Measurements from ENCODE around the gene COL24A1.
A peak's percentile ranks its signal among the peaks of the same experiment; 100 is the strongest.
"Not testable (repeated sequence)": the region's sequence is repeated elsewhere in the genome, so short reads cannot be mapped to it uniquely, and the experiment has no call there.

Gene COL24A1

DNA sequence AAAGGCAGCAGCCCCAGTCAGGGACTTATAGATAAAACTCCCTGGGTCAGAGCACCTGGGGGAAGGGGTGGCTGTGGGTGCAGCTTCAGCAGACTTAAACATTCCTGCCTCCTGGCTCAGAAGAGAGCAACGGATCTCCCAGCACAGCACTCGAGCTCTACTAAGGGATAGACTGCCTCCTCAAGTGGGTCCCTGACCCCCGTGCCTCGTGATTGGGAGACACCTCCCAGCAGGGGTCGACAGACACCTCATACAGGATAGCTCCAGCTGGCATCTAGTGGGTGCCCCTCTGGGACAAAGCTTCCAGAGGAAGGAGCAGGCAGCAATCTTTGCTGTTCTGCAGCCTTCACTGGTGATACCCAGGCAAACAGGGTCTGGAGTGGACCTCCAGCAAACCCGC, 84.1 kb downstream of the COL24A1 start:
- not testable (repeated sequence) for DNase-seq

DNA sequence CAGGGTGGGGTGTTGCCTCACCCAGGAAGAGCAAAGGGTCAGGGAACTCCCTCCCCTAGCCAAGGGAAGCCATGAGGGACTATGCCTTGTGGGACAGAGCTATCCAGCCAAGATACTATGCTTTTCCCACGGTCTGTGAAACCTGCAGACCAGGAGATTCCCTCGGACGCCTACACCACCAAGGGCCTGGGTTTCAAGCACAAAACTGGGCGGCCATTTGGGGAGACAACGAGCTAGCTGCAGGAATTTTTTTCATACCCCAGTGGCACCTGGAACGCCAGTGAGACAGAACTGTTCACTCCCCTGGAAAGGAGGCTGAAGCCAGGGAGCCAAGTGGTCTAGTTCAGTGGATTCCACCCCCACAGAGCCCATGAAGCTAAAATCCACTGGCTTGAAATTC, 84.7 kb downstream of the COL24A1 start:
- not testable (repeated sequence) for DNase-seq

DNA sequence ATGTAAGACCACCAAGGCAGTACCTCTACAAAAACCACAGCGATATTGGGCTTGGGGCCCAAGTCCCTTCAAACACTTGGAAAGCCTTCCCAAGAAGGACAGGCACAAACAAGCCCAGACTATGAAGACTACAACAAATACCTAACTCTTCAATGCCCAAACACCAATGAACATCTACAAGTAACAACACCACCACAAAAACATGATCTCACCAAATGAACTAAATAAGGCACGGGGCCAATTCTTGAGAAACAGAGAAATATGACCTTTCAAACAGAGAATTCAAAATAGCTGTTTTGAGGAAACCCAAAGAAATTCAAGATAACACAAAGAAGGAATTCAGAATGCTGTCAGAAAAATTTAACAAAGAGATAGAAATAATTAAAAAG, 86.8 kb downstream of the COL24A1 start:
- DNase-seq = no peak

DNA sequence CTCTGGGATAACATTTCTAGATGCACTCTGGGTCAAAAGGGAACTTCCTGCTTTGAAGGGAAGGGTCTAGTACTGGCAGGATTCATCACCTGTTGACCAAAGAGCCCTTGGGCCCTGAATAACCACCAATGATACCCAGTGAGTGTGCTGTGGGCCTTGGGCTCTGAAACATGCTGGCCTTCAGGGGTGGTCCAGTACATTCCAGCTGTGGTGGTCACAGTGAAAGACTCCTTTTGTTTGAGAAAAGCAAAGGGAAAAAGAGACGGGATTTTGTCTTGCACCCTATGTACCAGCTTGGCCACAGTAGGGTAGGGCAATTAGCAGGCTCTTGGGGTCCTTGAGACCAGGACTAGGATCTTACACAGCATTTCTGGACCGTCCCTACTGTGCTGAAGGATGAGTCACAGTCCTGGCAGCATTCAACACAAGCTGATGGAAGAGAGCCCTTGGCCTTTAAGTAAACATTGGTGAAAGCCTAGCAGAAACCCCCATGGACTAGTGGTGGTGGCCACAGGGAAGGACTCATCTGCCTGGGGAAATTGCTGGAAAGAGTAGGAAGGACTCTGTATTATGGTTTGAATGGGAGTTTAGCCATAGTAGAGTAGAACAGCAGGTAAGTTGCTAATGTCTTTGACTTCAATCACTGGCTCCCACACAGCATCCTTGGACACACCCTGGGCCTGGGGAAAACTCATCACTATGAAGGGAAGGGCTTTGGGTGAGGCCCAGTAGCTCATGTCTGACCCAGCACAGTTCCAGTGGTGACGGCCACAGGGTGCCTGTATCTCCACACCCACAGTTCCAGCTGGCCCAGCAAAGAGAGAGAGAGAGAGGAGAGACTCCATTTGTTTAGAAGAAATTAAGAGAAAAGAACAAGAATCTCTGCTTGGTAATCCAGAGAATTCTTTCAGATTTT, 87.5 kb downstream of the COL24A1 start:
- no peak for DNase-seq

DNA sequence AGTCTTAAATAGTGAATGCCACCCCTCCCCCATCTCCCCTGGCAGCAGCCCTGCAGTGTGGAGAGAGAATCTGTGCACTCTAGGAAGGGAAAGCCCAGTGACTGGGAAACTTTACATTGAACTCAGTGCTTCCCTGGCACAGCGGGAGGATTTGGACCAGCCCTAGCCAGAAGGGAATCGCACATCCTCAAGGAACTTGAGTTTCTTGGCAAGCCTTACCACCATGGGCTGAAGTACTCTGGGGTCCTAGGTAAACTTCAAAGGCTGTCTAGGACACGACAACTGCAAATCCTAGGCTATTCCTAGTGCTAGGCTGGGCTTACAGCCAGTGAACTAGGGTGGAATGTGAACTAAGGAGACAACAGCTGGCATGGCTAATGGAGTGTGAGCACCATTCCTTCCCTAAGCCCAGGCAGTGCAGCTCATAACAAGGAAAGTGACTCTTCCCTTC, 88.3 kb downstream of the COL24A1 start:
- no peak for DNase-seq

DNA sequence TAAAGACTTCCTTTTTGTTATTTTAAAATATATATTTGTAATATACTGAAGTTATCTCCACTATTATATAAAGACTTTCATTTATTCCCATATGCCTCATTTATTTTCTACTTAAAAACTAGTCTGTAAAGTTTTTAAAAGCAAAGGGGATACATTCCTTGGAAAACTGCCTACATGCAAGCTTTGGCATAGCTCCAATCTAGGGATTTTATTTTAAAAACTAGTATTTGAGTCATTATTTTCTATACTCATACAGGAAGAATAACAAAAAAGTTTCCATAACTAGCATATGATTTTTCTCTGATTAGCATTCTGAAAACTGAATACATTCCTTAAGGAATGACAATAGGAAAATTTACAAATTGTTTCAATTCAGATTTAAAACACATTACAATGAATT, 88.9 kb downstream of the COL24A1 start:
- DNase-seq = no peak

DNA sequence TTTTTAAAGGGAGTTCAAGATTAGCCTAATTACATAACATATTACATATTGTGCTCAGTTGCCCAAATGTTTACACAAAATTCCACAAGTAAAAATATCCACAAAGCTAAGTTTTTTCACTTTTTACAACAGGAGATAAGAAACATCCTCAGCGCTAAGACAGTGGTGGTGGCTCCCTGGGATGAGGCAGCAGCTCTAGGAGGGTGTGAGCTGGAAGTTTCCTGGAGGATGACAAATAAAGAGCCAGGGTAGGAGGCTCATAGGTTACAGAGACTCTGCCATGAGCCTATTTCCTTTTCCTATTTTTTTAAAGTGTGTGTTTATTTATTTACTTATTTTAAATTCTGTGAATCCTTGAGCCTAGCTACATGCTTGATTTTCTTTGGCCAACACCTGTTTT, 91.7 kb downstream of the COL24A1 start:
- DNase-seq = no peak

DNA sequence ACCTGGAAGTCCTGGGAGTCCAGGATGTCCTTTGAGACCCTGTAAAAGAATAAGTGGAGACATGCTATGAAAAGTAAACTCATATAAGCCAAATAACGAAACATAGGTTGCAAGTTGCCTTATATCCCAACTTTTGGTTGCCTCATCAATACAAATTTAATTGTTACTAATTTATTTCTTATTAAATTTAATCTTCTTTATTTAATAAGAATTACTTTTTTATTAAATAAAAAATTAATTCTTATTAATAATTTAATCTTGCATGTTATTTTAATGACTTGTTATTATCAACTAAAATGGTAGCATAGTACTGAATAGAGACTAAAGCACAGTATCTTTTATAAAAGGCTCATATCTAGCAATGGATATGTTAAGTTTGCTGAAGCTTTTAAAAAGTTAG, 92.9 kb downstream of the COL24A1 start:
- DNase-seq = no peak

DNA sequence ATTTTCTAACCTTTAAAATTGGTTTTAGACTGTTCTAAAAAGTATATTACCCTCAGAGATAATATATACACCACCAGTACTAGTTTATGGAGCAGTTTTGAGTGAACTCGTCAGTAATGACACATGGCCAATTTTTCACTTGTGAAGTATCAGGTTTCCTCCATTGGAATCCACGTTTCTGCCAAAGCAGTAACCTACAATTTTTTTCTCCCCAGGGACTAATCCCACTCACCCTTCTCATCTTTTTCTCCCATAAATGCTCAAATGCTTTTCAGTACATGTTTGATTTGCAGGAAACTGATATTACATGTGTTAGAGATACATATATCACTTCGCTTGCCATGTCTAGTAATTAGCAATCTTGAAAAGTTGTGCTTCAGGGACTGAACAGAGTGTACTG, 94.1 kb downstream of the COL24A1 start:
- no peak for DNase-seq

DNA sequence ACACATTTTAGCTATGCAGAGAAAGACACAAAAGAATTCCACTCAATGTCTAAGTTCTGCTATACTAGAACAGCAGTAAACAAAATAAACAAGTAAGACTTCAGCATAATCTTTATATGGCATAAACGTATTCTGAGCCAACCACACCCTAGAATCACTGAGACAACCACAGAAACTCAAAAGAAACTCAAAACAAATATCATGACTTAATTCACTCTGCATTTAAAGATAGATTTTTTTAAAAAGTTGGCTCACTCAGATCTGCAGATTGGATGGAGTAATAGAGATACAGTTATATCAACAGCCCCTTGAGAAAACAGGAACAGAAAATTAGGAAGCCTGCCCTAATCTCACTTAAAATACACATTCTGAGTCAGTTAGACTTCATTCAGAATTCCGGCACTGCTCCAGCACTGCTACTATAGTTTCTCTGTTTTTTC, 95.0 kb downstream of the COL24A1 start:
- peak; percentile 68 to 69 for DNase-seq

DNA sequence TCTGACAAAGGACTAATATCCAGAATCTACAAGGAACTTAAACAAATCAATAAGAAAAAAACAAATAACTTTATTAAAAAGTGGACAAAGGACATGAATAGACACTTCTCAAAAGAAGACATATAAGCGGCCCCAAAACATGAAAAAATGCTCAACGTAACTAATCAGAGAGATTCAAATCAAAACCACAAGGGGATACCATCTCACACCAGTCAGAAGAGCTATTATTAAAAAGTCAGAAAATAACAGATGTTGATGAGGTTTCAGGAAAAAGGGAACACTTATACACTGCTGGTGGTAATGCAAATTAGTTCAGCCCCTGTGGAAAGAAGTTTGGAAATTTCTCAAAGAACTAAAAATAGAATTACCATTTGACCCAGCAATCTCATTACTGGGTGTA, 102.2 kb downstream of the COL24A1 start:
- DNase-seq = no peak

DNA sequence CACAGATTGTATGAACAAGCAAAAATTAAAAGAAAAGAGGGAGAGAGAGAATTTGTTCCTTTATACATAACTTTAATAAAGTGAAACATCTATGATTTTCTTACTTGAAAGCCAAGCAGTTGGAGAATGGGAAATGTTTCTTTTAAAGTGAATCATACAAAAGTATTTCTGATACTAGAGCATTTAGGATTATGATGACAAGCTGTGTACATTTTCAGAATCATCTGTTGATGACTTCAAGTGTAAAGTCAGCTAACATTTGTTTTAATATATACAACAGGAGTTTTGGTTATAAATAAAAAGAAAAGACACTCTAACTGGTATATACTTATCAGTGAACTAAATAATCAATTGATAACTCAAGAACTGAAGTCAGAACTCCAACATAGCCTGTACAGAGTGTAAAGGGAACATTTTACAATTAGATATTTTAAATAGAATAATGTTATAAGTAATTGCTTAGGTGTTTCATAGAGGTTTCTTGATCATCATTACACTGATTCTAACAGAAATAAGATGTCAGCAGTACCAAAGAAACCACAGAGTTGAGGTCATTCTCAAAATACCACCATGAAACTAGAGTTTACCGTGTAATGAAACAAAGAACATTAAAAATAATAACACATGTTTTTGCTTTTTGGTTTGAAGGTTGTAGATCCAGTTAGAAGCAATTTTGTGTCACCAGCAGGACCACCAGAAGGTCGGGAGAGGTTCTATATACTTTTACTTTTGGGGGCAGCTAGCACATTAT, 103.4 kb downstream of the COL24A1 start:
- no peak for DNase-seq

DNA sequence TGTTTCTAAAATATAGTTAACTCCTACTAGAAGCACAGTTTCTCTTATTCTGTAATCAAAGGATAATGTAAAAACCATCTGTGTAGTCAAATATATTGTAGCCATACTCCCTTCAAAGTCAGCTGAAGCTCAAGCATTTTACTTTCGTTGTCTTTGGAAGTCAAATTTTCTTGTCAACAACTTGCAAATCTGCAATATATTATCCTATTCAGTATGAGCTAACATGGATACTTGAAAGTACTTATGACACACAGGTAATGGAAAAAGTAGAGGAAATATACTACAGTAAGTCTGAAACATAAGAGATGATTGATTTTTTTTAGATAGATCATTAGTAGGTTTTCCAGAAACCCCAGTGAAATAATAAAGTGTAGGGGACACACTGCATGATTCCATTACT, 121.5 kb downstream of the COL24A1 start:
- DNase-seq = no peak

DNA sequence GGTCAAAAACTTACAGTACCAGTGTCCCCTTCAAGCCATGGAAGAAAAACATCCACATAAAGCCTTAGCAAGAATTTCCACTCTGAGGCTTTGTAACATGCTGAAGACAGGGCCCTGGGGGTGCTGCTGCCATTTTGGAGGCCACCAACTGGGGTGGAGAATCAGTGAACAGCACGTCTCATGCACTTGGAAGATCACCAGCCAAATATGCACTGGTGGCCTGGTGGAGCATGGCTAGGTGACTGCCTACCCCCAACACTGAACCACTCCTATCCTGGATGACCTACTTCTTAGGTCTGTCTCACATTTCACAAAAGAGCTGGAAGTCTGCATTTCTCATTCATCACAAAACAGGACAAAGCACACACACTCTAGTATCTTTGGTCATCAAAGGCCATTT, 126.4 kb downstream of the COL24A1 start:
- no peak for DNase-seq

DNA sequence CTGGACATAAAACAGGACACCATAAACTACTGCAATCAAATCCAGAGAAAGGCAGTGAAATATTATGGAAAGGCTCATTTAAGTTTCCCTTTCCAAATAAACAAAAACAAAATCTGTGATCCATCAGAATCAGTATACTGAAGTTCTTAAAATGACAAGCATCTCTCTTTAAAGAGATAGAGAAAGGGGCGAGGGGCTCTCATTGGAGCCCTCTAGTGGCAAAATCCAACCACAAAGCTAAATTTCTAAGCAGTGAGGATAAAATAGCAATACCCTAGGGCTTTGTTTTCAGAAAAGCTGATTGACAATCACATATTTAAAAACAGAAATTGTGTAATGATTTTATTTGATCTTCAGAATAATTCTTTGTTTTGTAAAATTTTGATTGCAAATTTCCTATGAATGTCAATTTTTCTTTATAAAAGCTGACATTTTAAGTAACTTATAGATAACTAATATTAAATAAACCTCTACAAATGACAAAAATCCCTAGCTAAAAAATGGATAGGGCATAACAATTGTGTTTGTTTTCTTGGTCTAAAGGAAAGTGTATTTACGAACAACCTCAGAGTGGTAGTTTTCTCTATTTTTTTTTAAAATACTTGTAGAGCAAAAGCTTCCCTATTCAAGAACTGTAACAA, 138.2 kb downstream of the COL24A1 start:
- peak; percentile 29 to 50 for DNase-seq

DNA sequence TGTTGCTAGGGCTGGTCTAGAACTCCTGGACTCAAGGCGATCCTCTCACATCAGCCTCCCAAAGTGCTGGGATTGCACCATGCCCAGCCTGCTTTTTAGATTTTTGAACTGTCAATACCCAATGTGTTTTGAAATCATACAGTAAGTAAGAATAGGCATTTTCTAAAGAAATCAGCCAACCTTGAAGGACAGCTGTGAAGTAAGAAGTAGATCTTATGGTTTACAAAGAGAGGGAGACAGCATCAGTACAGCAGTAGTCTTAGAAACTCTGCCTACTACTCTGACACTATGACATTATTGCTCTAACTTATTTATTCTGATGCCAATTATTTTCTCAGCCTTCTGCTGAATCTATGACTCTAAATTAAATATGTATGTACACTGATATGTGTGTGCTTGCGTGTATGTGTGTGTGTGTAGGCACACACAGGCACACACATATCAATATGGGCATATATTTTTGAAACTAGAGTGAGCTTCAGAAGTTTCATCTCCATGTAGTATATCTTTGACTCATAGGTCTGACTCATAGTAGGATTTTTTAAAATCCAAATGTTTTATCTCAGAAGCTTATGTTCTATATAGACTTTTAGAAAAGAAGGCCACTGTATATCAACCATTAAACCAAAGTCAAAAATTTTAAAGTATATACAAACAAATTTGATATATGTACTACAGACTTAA, 140.4 kb downstream of the COL24A1 start:
- DNase-seq = no peak

DNA sequence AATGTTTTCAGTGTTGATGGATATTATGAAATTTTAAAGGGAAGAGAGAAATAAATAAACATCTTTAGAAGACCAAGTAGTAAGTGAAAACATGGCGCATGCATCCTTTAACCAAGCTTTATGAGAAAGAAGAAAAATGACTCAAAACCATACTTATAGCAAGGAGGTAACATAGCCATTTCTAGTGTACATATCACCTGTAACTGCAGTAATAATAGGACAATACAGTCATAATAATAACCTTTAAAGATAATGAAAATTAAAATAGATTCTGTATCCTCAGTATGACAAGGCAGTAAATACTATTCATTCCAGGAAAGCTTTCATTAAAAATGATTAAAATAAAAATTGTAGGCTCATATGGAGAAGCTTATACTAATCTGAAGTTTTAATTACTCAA, 141.2 kb downstream of the COL24A1 start:
- no peak for DNase-seq

DNA sequence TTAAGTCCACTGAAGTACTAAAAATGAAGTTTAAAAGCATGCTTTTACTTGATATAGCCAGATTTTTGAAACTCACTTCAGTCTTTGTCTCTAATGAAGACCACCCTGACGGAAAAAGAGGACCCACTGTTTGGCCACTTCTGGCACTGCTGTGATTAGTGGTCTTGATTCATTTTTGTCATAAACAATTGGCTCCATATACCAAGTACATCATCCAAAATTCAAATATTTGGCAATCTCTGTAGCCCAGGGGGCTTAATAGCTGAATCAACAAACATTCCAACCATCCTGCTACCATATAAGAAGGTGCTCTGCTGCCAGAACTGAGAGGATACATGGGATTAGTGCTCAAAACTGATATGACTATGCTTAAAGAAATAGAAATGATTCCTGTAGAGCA, 156.0 kb downstream of the COL24A1 start:
- no peak for DNase-seq

DNA sequence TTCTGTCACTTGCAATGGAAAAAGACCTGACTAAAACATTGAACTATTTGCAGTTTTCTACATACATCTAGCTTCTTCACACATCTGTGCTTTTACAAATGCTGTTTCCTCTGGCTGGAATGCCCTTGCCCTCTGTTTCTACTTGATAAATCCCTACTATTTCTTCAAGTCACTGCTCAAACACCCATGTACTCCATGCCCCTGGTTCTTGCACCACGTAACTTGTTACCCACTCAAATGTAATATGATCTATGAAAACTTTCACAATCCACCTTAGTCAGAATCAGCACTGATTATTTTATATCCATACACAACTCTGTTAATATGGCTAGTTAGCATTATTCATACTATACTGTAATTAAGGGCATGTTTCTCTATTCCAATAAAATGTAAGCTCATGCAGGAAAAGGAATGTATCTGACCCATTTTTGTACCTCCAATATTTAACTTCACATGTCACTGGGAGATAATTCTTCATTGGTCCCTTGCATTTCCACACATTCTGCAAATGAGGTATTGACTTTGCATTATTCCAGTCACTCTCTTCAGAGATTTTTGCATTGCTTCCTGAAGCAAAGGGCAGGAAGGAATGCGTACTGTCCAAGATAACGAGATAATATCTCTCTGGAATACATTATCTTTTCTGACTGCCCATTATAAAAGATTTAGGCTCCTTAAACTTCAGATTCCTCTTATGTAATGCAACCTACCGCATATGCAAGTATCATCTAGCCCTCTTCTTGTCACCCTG, 158.3 kb downstream of the COL24A1 start:
- no peak for DNase-seq

DNA sequence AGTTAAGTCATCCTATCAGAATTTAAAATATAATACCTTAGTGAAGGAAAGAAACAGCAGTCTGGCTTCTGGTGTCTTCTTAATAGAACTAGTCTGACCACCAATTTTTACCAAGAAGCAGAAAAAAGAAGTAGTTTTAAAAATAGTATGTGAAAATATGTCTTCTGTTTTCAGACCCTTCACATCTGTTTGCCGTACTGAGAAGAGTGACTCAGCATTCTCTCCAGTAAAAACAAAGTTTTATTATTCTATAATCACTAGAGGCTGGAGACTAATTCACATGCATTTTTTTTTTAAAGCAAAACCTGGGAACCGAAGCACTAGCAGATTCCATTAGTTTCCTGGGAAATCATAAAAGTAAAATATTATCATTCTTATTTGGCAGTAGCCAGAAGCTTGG, 163.8 kb downstream of the COL24A1 start:
- DNase-seq = peak in 1 of 2 donors; percentile 7

DNA sequence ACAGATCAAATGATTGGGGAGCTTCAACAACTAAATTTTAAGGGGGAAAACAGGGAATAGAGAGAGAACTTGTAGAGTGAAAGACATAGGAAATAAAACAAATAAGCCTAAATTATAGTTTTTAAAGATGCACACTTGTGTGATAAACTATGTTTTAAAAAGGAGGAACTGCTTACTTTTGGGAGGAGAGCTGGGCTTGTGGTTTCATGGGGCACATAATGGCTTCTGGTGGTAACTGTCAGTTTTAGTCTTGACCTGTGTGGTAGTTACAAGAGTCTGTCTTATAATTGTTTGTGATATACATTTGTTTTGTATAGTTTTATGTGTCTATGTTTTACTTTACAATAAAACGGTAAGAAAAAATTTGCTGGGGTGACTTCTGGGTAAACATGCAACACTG, 165.3 kb downstream of the COL24A1 start:
- no peak for DNase-seq

DNA sequence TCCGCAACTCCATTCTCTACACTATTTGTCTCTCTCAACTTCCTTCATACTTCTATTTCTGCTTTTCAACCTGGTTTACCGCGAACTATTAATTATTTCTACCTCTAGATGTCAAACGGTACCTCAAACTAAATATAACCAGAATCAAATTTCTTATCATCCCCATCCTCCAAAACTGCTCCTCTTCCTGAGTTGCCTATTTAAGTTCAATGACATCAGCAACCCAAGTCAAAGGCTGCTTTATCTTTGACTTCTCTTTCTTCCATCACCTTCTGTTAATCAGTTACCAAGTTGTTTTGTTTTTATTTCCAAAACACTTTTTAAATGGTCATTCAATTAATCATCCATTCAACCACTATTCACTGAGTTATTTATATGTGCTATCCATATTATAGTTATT, 171.9 kb downstream of the COL24A1 start:
- no peak for DNase-seq
